Stimulated activated CD8-positive, alpha-beta memory T cell treated with anti-CD3 and anti-CD28 coated beads, Interleukin-2, amount 100 ng/mL, for 1 hour (primary cell): Measurements from ENCODE around the gene C22orf15.
A peak's percentile ranks its signal among the peaks of the same experiment; 100 is the strongest.
"Not testable (repeated sequence)": the region's sequence is repeated elsewhere in the genome, so short reads cannot be mapped to it uniquely, and the experiment has no call there.

Source experiments
- DNase-seq, 2 donors: peaks; one replicate each; pipeline ENCODE4 v3.0.0-alpha.2; 2020; ENCODE audit warnings: low read depth in 2 of 2

Gene C22orf15

GRCh38 chr22:23762842-23763578, at the start of gene C22orf15:
Gene C22orf15 (plus strand): TSS chr22:23762990. CDS start chr22:23763307, 317 bp downstream.
- no peak for DNase-seq

- DNase-seq, result no peak
Observed at GRCh38 chr22:23713696-23714595, 48.8 kb upstream of the C22orf15 start.

GRCh38 chr22:23714596-23715578, 47.9 kb upstream of the C22orf15 start:
- DNase-seq, result no peak

- DNase-seq, result no peak
Observed at GRCh38 chr22:23715806-23716375, 46.9 kb upstream of the C22orf15 start.

GRCh38 chr22:23716811-23717801, 45.7 kb upstream of the C22orf15 start:
- peak; percentile 68 to 69 for DNase-seq

- no peak for DNase-seq
Observed at GRCh38 chr22:23718371-23719165, 44.2 kb upstream of the C22orf15 start.

- no peak for DNase-seq
Observed at GRCh38 chr22:23720855-23721254, 41.9 kb upstream of the C22orf15 start.

- no peak for DNase-seq
Observed at GRCh38 chr22:23722160-23722559, 40.6 kb upstream of the C22orf15 start.

- DNase-seq, result no peak
Observed at GRCh38 chr22:23722724-23723123, 40.1 kb upstream of the C22orf15 start.

GRCh38 chr22:23728108-23728507, 34.7 kb upstream of the C22orf15 start:
- DNase-seq, result not testable (repeated sequence)

- DNase-seq, result no peak
Observed at GRCh38 chr22:23737696-23738095, 25.1 kb upstream of the C22orf15 start.

GRCh38 chr22:23742505-23743264, 20.1 kb upstream of the C22orf15 start:
- no peak for DNase-seq

- DNase-seq, result no peak
Observed at GRCh38 chr22:23743303-23743705, 19.5 kb upstream of the C22orf15 start.

- DNase-seq, result no peak
Observed at GRCh38 chr22:23744001-23744400, 18.8 kb upstream of the C22orf15 start.

GRCh38 chr22:23744485-23744884, 18.3 kb upstream of the C22orf15 start:
- DNase-seq, result no peak

- no peak for DNase-seq
Observed at GRCh38 chr22:23745791-23746190, 17.0 kb upstream of the C22orf15 start.

- no peak for DNase-seq
Observed at GRCh38 chr22:23749841-23750301, 12.9 kb upstream of the C22orf15 start.

GRCh38 chr22:23750367-23750713, 12.4 kb upstream of the C22orf15 start:
- no peak for DNase-seq
